HEK293T (cell line): ENCODE measurements around the gene ATP6V0E1.

ENCODE experiments used
- CTCF ChIA-PET: fragments of 350-600 bp; formaldehyde crosslinking; extraction: SDS; loops from one replicate; lab custom pipeline; 2021; ENCODE audit warnings: antibody characterized with exemption, inconsistent platforms; lab: Yijun Ruan, JAX
- POLR2A ChIA-PET: fragments of 350-600 bp; formaldehyde crosslinking; extraction: SDS; loops from one replicate; lab custom pipeline; 2020; ENCODE audit warnings: antibody characterized with exemption, inconsistent platforms; lab: Yijun Ruan, JAX
- DNase-seq: peaks from one replicate; pipeline ENCODE4 v3.0.0; 2012; ENCODE audit warnings: mixed read lengths; ENCODE audit errors: extremely low spot score
- ARNT ChIP-seq: fragments of 450-650 bp; IDR thresholded peaks from 2 replicates; pipeline ENCODE4 v1.6.1; 2017; ENCODE audit warnings: mild to moderate bottlenecking
- BHLHE40 ChIP-seq: fragments of 450-650 bp; IDR thresholded peaks from 2 replicates; pipeline ENCODE4 v1.6.1; 2016; ENCODE audit warnings: mild to moderate bottlenecking, moderate library complexity, borderline replicate concordance
- CTBP1 ChIP-seq: fragments of 450-650 bp; IDR thresholded peaks from 2 replicates; pipeline ENCODE4 v1.6.1; 2016; ENCODE audit warnings: borderline replicate concordance
- ELF4 ChIP-seq: fragments of 450-650 bp; IDR thresholded peaks from 2 replicates; pipeline ENCODE4 v1.6.1; 2017; ENCODE audit warnings: antibody characterized with exemption
- FOXA1 ChIP-seq: fragments of 450-650 bp; IDR thresholded peaks from 2 replicates; pipeline ENCODE4 v1.6.1; 2016; ENCODE audit warnings: mild to moderate bottlenecking
- FOXK2 ChIP-seq: fragments of 450-650 bp; IDR thresholded peaks from 2 replicates; pipeline ENCODE4 v1.6.1; 2016; ENCODE audit warnings: mild to moderate bottlenecking
- FOXM1 ChIP-seq: fragments of 450-650 bp; IDR thresholded peaks from 2 replicates; pipeline ENCODE4 v1.6.1; 2017; ENCODE audit warnings: mild to moderate bottlenecking, borderline replicate concordance
- HDGF ChIP-seq: fragments of 450-650 bp; IDR thresholded peaks from 2 replicates; pipeline ENCODE4 v1.6.1; 2017; ENCODE audit warnings: antibody characterized with exemption, borderline replicate concordance
- L3MBTL2 ChIP-seq: fragments of 450-650 bp; conservative IDR thresholded peaks from 2 replicates; pipeline ENCODE4 v1.6.1; 2016; ENCODE audit warnings: mild to moderate bottlenecking
- LEF1 ChIP-seq: fragments of 450-650 bp; IDR thresholded peaks from 2 replicates; pipeline ENCODE4 v1.6.1; 2017; ENCODE audit warnings: mild to moderate bottlenecking, borderline replicate concordance
- NFRKB ChIP-seq: fragments of 450-650 bp; IDR thresholded peaks from 2 replicates; pipeline ENCODE4 v1.6.1; 2016; ENCODE audit warnings: mild to moderate bottlenecking, moderate library complexity
- PKNOX1 ChIP-seq: fragments of 450-650 bp; IDR thresholded peaks from 2 replicates; pipeline ENCODE4 v1.6.1; 2016
- SP1 ChIP-seq: fragments of 450-650 bp; IDR thresholded peaks from 2 replicates; pipeline ENCODE4 v1.6.1; 2017
- SUZ12 ChIP-seq: fragments of 450-650 bp; IDR thresholded peaks from 2 replicates; pipeline ENCODE4 v1.6.1; 2016; ENCODE audit warnings: mild to moderate bottlenecking
- TARDBP ChIP-seq: fragments of 450-650 bp; IDR thresholded peaks from 2 replicates; pipeline ENCODE4 v1.6.1; 2016
- ZNF384 ChIP-seq: fragments of 450-650 bp; IDR thresholded peaks from 2 replicates; pipeline ENCODE4 v1.6.1; 2016

ATP6V0E1 gene

GRCh38 chr5:172952034-172952511 is 31.5 kb upstream of the ATP6V0E1 start:
- no peak for DNase-seq
- ChIA-PET POLR2A (no interaction called here), CTCF (interaction anchor here (1.1 kb wide), 1 partner anchor 237 kb away, joined by 3 read pairs; no protein-coding TSS in a partner anchor)
- TF ChIP-seq SP1 = no peak
- TF ChIP-seq BHLHE40 = no peak
- TF ChIP-seq FOXK2 = no peak
- TF ChIP-seq ELF4 = no peak
- no peak for TF ChIP-seq FOXM1
- no peak for TF ChIP-seq CTBP1
- TF ChIP-seq LEF1 = no peak
- no peak for TF ChIP-seq FOXA1
- no peak for TF ChIP-seq ARNT
- no peak for TF ChIP-seq ZNF384
- TF ChIP-seq NFRKB = no peak
- TF ChIP-seq HDGF = no peak

DNA sequence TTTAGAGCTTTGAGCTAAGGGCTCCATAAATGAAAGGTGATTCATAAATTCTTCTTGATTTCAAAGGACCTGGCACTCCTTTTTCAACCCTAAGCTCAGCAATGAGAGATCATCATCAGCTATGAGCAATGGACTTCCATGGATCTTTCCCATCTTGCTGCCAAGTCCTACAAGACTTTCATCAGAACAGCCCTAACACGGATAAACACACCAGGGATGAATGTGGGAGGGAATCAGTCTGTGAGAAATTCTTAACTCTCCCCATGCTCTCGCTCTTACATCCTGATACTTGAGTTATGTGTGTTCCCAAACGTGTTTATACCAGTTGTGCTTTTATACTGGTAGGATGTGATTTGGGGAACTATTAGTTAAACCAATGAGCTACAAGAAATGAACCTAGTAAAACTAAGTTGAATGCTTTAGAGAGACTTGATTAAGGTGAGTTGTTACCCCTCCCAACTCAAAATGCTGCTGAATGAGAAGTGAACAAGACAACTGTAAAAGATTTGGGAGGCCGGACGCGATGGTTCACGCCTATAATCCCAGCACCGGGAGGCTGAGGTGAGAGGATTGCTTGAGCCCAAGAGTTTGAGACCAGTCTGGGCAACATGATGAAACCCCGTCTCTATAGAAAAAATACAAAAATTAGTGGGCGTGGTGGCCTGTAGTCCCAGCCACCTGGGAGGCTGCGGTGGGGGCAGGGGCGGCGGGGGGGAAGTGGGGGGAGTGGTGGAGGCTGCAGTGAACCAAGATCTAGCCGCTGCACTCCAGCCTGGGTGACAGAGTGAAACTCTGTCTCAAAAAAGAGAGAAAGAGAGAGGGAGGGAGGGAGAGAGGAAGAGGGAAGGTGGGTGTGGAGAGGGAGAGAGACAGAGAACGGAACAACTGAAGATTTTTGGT is 29.5 kb upstream of the ATP6V0E1 start:
- ChIA-PET POLR2A (no interaction called here), CTCF (no interaction called here)
- TF ChIP-seq ZNF384 (no peak), SP1 (no peak), ELF4 (no peak), L3MBTL2 (no peak), FOXM1 (no peak), SUZ12 (no peak), CTBP1 (no peak)
- no peak for DNase-seq

DNA sequence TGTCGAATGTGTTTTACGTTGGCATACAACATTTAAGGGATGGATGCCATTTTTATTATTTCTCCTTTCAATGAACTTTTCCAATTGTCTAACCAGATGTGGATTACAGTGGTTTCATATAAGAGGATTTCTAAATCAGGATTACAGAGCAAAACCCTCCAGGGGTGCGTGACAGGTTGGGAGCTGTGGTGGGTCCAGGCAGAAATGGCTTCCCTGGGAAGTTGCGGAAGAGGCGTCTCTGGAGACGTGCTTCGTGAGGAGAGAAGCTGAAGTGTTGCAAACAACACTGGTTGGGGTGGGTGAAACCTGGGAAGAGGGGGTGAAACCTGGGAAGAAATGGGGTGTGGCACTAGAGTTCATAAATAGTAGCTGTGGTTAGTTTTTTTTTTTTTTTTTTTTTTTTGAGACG is 28.8 kb upstream of the ATP6V0E1 start:
- ChIA-PET POLR2A (no interaction called here), CTCF (no interaction called here)
- DNase-seq = no peak
- TF ChIP-seq FOXK2 (no peak), NFRKB (no peak), ARNT (no peak), FOXA1 (no peak), SUZ12 (no peak), L3MBTL2 (no peak), HDGF (no peak), TARDBP (no peak), SP1 (no peak), ELF4 (no peak), FOXM1 (no peak), PKNOX1 (no peak), CTBP1 (no peak), ZNF384 (no peak), LEF1 (no peak), BHLHE40 (no peak)

GRCh38 chr5:172956228-172956627 is 27.3 kb upstream of the ATP6V0E1 start:
- DNase-seq = no peak
- TF ChIP-seq SP1 (no peak), SUZ12 (no peak), ELF4 (no peak), PKNOX1 (no peak), FOXM1 (no peak), FOXA1 (no peak), HDGF (no peak), ZNF384 (no peak), ARNT (no peak), NFRKB (no peak), TARDBP (no peak), FOXK2 (no peak), L3MBTL2 (no peak), BHLHE40 (no peak), CTBP1 (no peak)
- ChIA-PET POLR2A (no interaction called here), CTCF (interaction anchor here (1.0 kb wide), 1 partner anchor 504 kb away, joined by 3 read pairs; no protein-coding TSS in a partner anchor)

DNA sequence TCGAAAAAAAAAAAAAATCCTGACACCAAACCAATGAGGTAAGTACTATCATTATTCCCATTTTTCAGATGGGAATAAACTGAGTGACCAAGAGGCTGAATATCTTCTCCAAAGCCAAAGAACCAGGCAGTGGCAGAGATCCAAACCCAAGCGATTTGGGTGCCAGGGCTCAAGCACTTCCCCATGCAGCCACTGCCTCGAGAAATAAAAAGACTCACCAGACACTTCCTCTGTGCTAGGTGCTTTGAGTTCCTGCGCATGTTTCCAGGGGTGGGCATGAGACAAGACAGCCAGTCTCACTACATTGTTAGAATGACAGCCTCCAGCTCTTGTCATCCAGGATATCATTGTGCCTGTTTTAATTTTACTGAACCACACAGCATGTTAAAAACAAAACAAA is 26.6 kb upstream of the ATP6V0E1 start:
- ChIA-PET POLR2A (no interaction called here), CTCF (no interaction called here)
- TF ChIP-seq PKNOX1 (no peak), ELF4 (no peak)
- DNase-seq = no peak

DNA sequence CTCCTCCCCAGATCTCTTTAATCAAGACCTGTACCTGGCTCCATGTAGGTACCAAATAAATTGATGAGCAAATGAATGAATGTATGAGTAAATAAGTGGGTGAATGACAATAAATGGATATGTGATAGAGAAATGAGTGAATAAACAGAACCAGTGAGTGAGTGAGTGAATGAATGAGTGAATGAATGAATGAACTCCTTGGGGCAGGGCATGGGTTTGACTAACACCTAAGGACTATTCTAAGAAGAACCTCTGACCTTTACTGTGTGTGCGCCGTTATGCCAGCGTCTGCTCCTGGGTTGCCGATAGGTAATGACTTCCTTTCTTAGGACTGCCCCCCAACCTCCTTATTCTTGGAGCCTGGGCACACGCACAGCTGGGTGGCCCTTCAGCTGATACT is 26.1 kb upstream of the ATP6V0E1 start:
- POLR2A ChIA-PET = no interaction called here
- no peak for DNase-seq
- CTCF ChIA-PET = no interaction called here
- TF ChIP-seq PKNOX1 = no peak
- TF ChIP-seq ELF4 = no peak
- TF ChIP-seq ZNF384 = no peak
- TF ChIP-seq SP1 = no peak
- no peak for TF ChIP-seq BHLHE40
